KOPT-K1 (cell line): ENCODE measurements around the gene CHERP.

Experiments used
- H3K27ac ChIP-seq: fragments of 200-600 bp; sonication (generic); 2 replicates; pipeline ENCODE4 v1.5.1; 2016; ENCODE audit warnings: antibody characterized with exemption, mild to moderate bottlenecking, low read depth, low read length; ENCODE audit not compliant: poor library complexity, severe bottlenecking
- H3K36me3 ChIP-seq: fragments of 200-600 bp; sonication (generic); 2 replicates; pipeline ENCODE4 v1.5.1; 2017; ENCODE audit warnings: antibody characterized with exemption, mild to moderate bottlenecking, low read length, moderate library complexity; ENCODE audit not compliant: insufficient read depth
- H3K9me3 ChIP-seq: fragments of 200-600 bp; sonication (generic); 2 replicates; pipeline ENCODE4 v1.5.1; 2017; ENCODE audit warnings: antibody characterized with exemption, low read length, mild to moderate bottlenecking; ENCODE audit not compliant: insufficient read depth, poor library complexity, severe bottlenecking

The CHERP gene

GRCh38 chr19:16536130-16536529, 6.1 kb downstream of the CHERP start:
- H3K36me3 ChIP-seq: peaks cover 99% of the 10 kb centered on the region
- H3K9me3 ChIP-seq: no peaks in the 10 kb centered on the region
- no peak overlapping the region for H3K27ac ChIP-seq

- Histone ChIP-seq H3K9me3 (no peaks in the 10 kb centered on the region), H3K36me3 (peaks cover 99% of the 10 kb centered on the region), H3K27ac (no peak overlapping the region)
Observed at GRCh38 chr19:16535381-16535780, 6.9 kb downstream of the CHERP start.

- no peak overlapping the region for H3K27ac ChIP-seq
- H3K9me3 ChIP-seq: no peaks in the 10 kb centered on the region
- peaks cover 100% of the 10 kb centered on the region for H3K36me3 ChIP-seq
Observed at GRCh38 chr19:16532440-16533234, 9.6 kb downstream of the CHERP start.

GRCh38 chr19:16531380-16531669, 10.9 kb downstream of the CHERP start:
- H3K27ac ChIP-seq: no peak overlapping the region
- H3K36me3 ChIP-seq: peaks cover 100% of the 10 kb centered on the region
- H3K9me3 ChIP-seq: no peaks in the 10 kb centered on the region

GRCh38 chr19:16530540-16531379, 11.5 kb downstream of the CHERP start:
- H3K9me3 ChIP-seq: no peaks in the 10 kb centered on the region
- peaks cover 100% of the 10 kb centered on the region for H3K36me3 ChIP-seq
- no peak overlapping the region for H3K27ac ChIP-seq

GRCh38 chr19:16529466-16530144, 12.6 kb downstream of the CHERP start:
- H3K36me3 ChIP-seq: peaks cover 100% of the 10 kb centered on the region

GRCh38 chr19:16527971-16528521, 14.2 kb downstream of the CHERP start:
- Histone ChIP-seq H3K27ac (no peak overlapping the region), H3K9me3 (no peaks in the 10 kb centered on the region), H3K36me3 (peaks cover 99% of the 10 kb centered on the region)

More at GRCh38 chr19:16529466-16530144, 12.6 kb downstream of the CHERP start:
- no peaks in the 10 kb centered on the region for H3K9me3 ChIP-seq
- no peak overlapping the region for H3K27ac ChIP-seq

GRCh38 chr19:16527334-16527935, 14.8 kb downstream of the CHERP start:
- H3K9me3 ChIP-seq: no peaks in the 10 kb centered on the region
- no peak overlapping the region for H3K27ac ChIP-seq
- peaks cover 99% of the 10 kb centered on the region for H3K36me3 ChIP-seq

- Histone ChIP-seq H3K36me3 (peaks cover 99% of the 10 kb centered on the region), H3K9me3 (no peaks in the 10 kb centered on the region), H3K27ac (no peak overlapping the region)
Observed at GRCh38 chr19:16525751-16526481, 16.3 kb downstream of the CHERP start.

GRCh38 chr19:16524991-16525734, 17.1 kb downstream of the CHERP start:
- Histone ChIP-seq H3K9me3 (no peaks in the 10 kb centered on the region), H3K27ac (no peak overlapping the region), H3K36me3 (peaks cover 99% of the 10 kb centered on the region)

GRCh38 chr19:16522559-16523377, 19.5 kb downstream of the CHERP start:
- Histone ChIP-seq H3K36me3 (peaks cover 99% of the 10 kb centered on the region), H3K9me3 (no peaks in the 10 kb centered on the region), H3K27ac (no peak overlapping the region)

- no peak overlapping the region for H3K27ac ChIP-seq
- no peaks in the 10 kb centered on the region for H3K9me3 ChIP-seq
- H3K36me3 ChIP-seq: peaks cover 99% of the 10 kb centered on the region
Observed at GRCh38 chr19:16521715-16522289, 20.4 kb downstream of the CHERP start.
